K562 (cell line): ENCODE measurements around the gene PAX5.

ENCODE experiments used
- MYBL2 ChIP-seq, 2 experiments: fragments of 450-650 bp in 1 of 2; sonication (generic) in 1 of 2; formaldehyde crosslinking in 1 of 2; IDR thresholded peaks; 2 replicates each; pipeline versions ENCODE4 v1.6.1 to v1.8.1; 2017 to 2022; ENCODE audit warnings: borderline replicate concordance in 1 of 2, inconsistent platforms in 1 of 2, low read depth in 1 of 2, mild to moderate bottlenecking in 1 of 2, missing genetic modification reagents in 1 of 2, moderate library complexity in 1 of 2
- NFE2 ChIP-seq: IDR thresholded peaks from 2 replicates; pipeline ENCODE4 v1.6.1; 2014; ENCODE audit warnings: antibody characterized with exemption, low read depth
- RBBP5 ChIP-seq: fragments of 200-600 bp; sonication (generic); IDR thresholded peaks from 2 replicates; pipeline ENCODE4 v1.6.1; 2012; ENCODE audit warnings: borderline replicate concordance, mild to moderate bottlenecking, low read length, control low read depth, inconsistent platforms; ENCODE audit not compliant: insufficient read depth, poor library complexity, severe bottlenecking
- SRSF3 ChIP-seq: fragments of 200-400 bp; formaldehyde crosslinking; IDR thresholded peaks from 2 replicates; pipeline ENCODE4 v1.6.1; 2016; ENCODE audit warnings: mild to moderate bottlenecking, low read length, moderate library complexity; ENCODE audit not compliant: insufficient read depth

- no peak for TF ChIP-seq NFE2
- TF ChIP-seq MYBL2 (IDR thresholded peaks at IDR 0.05; ENCODE audit: low read depth): no peak
- TF ChIP-seq MYBL2 (CRISPR knock-in tag; IDR thresholded peaks at IDR 0.05; ENCODE audit: borderline replicate concordance): no peak
- no peak for TF ChIP-seq RBBP5
- no peak for TF ChIP-seq SRSF3
Observed at GRCh38 chr9:36834736-36835135, 199.3 kb downstream of the PAX5 start.
